ENCODE data around the gene MGAT2.

DNA sequence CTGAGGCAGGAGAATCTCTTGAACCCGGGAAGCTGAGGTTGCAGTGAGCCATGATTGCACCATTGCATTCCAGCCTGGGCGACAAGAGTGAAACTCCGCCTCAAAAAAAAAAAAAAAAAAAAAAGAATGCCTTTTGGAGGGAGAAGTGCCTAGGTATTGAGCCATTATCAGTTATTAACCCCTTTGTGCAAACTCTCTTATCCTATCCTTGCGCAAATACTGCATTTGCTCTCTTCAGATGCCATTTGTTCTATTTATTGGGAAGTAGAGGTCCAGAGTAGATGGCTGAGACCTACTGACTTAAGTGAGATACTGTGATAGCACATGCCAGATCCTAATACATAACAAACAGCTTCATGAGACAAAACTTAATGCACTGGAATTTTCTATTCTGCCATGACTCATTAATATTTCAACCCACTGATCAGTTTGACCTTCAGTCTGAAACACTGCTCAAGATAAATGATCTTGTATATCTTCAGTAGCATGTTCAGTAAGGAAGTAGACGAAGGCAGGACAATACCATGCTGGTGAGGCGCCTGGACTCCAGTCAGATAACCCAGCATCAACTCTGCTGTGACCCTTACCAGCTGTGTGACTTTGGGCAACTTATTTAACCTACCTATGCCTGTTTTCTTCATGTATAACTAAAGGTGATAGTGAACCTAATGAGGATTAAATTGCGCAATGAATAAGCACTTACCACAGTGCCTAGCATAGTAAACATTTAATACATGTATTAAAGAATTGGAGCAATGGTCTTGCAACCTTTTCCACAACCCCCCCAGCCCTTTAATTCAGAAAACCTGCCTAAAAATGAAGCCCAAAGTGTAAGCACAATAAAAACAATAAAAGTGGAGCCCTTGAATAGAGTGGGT, 20.2 kb downstream of the MGAT2 start:
- TF ChIP-seq POLR2AphosphoS5 (IDR thresholded peaks at IDR 0.05; ENCODE audit: low read depth, low read length) = no peak
- TF ChIP-seq, protein P1, sequence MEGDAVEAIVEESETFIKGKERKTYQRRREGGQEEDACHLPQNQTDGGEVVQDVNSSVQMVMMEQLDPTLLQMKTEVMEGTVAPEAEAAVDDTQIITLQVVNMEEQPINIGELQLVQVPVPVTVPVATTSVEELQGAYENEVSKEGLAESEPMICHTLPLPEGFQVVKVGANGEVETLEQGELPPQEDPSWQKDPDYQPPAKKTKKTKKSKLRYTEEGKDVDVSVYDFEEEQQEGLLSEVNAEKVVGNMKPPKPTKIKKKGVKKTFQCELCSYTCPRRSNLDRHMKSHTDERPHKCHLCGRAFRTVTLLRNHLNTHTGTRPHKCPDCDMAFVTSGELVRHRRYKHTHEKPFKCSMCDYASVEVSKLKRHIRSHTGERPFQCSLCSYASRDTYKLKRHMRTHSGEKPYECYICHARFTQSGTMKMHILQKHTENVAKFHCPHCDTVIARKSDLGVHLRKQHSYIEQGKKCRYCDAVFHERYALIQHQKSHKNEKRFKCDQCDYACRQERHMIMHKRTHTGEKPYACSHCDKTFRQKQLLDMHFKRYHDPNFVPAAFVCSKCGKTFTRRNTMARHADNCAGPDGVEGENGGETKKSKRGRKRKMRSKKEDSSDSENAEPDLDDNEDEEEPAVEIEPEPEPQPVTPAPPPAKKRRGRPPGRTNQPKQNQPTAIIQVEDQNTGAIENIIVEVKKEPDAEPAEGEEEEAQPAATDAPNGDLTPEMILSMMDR (IDR thresholded peaks at IDR 0.05) = no peak
- no peak for TF ChIP-seq SIN3A (IDR thresholded peaks at IDR 0.05; ENCODE audit: borderline replicate concordance, insufficient read depth, low read depth, low read length)
- TF ChIP-seq, protein P2, sequence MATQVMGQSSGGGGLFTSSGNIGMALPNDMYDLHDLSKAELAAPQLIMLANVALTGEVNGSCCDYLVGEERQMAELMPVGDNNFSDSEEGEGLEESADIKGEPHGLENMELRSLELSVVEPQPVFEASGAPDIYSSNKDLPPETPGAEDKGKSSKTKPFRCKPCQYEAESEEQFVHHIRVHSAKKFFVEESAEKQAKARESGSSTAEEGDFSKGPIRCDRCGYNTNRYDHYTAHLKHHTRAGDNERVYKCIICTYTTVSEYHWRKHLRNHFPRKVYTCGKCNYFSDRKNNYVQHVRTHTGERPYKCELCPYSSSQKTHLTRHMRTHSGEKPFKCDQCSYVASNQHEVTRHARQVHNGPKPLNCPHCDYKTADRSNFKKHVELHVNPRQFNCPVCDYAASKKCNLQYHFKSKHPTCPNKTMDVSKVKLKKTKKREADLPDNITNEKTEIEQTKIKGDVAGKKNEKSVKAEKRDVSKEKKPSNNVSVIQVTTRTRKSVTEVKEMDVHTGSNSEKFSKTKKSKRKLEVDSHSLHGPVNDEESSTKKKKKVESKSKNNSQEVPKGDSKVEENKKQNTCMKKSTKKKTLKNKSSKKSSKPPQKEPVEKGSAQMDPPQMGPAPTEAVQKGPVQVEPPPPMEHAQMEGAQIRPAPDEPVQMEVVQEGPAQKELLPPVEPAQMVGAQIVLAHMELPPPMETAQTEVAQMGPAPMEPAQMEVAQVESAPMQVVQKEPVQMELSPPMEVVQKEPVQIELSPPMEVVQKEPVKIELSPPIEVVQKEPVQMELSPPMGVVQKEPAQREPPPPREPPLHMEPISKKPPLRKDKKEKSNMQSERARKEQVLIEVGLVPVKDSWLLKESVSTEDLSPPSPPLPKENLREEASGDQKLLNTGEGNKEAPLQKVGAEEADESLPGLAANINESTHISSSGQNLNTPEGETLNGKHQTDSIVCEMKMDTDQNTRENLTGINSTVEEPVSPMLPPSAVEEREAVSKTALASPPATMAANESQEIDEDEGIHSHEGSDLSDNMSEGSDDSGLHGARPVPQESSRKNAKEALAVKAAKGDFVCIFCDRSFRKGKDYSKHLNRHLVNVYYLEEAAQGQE (IDR thresholded peaks at IDR 0.05; ENCODE audit: insufficient read depth in 1 of 2, low read depth in 2 of 2, low read length in 1 of 2) = no peak

All from Panc1 (cell line).